ENCODE measurements around the gene RAB2B. TPM values are rescaled to one million over a fixed set of nuclear protein-coding genes. Genes with fewer than 3 reads are reported as not detected.

RAB2B gene
- 28.2 and 33.3 TPM in 2 replicates for total RNA-seq (2014; rRNA removed; shearing (Covaris generic))
- polyA plus RNA-seq (2014; cell fraction: nucleus; rRNA removed) = 25.3 and 27.5 TPM in 2 replicates

DNA sequence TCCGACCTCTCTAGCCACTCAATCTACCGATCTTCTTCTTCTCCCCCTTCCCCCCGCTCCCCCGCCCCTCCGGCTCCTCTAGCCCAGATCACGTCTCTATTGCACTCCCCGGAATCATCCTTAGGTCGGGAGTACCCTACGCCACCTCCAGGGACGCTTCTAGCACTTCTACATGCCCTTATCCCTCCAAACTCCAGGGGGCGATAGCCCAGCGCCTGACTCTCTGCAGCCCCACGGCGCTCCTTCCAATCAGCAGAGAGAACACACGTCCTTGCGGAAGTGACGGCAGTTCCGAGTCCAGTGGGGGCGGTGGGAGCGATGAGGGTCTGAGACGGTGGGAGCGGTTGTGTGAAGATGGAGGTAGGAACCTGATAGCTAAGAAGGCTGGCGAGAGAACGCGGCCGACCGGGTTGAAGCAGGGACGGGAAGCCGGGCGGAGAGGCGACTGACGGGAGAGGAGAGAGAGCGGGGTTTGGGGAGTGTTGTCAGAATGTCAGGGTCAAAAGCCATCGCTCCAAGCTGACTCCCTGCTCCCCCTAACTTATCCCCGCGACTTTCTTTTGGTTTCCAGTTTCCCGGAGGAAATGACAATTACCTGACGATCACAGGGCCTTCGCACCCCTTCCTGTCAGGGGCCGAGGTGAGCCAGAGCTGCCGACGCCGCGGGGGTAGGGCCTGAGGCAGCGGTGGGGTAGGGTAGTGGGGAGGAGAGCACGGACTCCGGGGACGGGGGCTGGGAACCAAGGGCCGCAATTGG lies at the start of gene RAB2B, which contains the start of gene TOX4:
RAB2B (minus strand) TSS at position 35 of the 757 bp plus-strand sequence. CDS start 87 bp downstream, outside the sequence.
TOX4 (plus strand) TSS at position 271 of the 757 bp plus-strand sequence; CDS start at position 355, 84 bp downstream.
- peak; percentile 99 for DNase-seq (ENCODE audit: extremely low read depth, low read depth)

DNA sequence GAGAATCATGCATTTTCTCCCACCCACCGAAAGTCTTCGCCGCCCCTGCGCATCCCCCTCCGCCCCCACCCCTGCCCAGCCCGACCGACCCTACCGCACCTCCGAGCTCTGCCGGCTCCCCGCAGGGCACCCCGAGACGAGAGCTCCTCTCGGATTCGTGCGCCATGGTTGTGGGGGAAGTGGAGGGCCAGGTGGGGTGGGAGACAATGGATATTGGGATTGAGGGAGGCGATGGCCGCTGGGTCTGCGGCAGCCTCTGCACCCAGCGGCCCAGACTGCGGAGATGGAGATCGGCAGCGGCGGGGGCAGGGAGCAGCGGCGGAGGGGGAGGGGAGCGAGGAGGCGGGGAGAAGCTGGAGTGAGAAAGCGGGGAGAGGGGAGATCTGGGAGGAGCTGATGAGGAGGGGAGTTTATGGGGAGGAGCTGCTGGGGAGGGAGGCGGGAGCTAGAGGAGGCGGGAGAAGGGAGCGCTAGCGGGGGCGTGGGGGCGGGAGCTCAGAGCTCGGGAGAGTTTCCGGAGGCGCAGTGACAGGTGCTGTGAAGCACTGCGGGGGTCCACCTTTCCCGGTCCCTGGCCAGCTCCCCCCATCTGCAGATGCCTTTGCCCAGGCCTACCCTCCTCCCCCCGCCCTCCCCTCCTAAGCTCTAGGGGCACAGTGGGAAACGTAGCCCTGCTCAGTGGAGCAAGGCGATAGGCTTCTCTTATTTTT lies 49.4 kb upstream of the RAB2B start, which contains the start of gene SALL2:
SALL2 (minus strand) TSS at position 385 of the 710 bp plus-strand sequence; CDS start at position 166, 219 bp downstream.
- DNase-seq (ENCODE audit: extremely low read depth, low read depth) = no peak

DNA sequence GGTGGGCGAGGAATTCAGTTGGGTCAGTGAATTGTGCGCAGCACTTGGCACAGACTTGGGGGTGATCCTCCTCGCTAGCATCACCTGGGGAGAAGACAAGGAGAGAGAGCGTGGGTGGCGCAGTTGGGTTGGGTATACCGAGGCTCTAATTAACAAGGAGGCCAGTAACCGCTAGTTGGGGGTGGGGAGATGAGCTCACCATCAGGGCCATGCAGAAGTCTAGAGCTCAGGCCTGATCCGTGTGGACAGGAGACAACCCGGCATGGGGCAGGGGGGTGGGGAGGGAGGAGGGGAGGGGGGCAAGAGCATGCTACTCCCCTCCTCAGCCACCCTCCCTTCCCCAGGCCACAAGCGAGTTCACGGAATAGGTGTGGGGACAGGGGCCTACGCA lies 48.8 kb upstream of the RAB2B start:
- DNase-seq (ENCODE audit: extremely low read depth, low read depth) = no peak

DNA sequence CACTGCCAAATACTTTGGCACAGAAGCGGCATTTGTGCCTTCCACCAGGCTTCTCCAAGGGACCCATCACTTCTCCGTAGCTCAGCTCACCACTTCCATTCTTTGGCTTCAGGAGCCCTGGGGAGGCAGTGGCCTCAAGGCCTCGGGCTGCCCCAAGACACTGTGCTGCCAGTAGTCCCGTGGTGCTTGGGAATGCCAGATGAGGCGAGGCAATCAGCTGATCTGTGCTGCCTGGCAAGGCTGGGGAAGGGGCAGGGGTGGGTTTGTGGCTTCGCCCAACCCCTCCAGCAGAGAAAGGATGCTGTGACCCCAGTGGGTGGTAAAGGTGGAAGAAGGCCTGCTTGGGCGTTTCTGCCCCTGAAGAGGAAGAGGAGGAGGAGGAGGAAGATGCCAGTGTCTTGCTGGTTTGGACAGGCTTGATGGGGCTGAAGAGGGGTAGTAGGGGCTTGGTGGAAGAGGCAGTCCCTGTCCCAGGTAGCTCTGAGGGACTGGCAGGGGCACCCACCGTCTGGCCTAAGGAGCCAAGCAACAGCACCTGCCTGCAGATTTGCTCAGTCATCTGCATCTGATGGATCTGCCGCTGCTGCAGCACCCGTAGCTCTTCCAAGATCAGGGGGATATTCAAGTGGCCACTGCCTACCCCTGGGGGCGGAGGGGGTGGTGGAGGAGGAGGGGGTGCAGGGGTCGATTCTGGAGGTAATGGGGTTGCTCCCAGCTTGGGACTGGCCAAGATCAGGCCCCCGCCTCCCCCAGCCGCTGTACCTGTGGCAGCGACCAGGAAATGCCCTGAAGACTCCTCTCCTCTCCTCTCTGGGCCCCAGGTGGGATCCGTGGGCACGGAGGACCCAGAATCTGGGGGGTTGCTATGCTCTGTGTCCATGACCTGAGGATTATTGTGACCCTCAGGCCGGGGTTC lies 48.1 kb upstream of the RAB2B start:
- no peak for DNase-seq (ENCODE audit: extremely low read depth, low read depth)

DNA sequence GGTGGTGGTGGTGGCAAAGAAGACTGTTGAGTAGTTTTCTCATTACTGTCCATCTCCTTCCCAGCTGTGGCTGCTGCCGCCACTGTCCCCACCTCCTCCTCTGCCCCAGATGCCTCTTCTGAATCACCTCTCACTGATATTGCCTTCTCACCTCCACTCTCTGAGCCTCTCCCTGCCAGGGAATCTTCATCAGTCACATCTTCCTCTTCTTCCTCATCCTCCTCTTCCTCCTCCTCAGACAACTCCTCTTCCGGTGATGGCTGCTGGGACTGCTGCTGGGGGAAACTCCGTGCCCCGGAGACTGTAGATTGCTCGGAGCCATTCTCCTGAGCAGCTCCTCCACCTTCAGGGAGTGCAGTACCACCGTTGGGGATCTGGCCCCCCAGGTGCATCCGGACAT lies 46.4 kb upstream of the RAB2B start:
- no peak for DNase-seq (ENCODE audit: extremely low read depth, low read depth)

DNA sequence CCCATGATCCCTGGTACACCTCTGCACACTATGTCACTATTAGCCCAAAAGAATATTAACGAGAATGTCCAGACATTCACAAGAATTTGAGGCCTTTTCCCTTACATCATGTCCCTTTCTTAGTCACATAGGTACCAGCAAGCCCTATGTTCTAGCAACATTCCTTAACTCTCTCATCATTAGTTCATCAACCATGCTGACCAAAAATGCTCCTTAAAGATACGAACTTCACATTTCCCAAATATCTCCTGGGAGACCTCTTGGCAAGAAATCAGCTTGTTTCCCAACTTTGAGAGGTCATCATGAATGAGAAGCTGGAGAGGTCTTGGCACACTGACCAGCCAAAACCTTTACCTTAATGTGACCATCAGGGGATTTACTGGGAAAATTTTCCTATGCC lies 44.7 kb upstream of the RAB2B start:
- no peak for DNase-seq (ENCODE audit: extremely low read depth, low read depth)

DNA sequence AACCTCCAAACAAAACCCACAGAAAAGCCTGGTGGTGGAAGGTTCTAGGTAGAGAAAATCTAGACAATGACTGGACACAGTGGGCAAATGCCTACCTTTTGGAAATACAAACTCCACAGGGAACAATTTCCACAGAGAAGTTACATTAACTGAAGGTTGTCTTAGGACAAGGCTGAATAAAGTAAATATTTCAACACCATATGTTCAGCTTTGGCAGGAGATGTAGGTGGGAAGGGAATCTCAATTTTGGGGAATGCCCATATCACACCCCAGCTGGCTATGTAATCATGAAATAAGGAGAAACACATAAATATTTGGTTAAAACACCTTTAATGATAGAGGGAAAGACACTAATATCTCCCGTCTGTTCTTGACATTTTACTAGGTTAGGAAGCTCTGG lies 44.0 kb upstream of the RAB2B start:
- DNase-seq (ENCODE audit: extremely low read depth, low read depth) = no peak

DNA sequence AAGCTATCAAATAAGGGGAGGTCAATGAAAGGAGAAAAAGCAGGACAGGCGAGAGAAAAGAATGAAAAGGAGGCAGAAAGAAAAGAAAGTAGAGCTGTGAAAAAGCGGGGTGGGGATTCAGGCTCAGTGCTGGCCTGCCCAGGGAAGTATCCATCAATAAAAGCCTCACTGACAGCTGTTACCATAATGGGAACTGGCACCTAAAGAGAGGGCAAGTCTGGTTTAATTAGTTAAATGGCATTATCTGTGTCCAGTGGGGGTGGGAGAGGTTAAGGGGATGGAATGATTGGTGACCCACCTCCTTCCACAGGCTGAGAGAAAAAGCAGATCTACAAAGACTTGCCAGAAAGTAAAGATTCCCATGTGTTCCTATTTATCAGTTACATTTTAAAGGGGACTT lies 42.0 kb upstream of the RAB2B start:
- no peak for DNase-seq (ENCODE audit: extremely low read depth, low read depth)

DNA sequence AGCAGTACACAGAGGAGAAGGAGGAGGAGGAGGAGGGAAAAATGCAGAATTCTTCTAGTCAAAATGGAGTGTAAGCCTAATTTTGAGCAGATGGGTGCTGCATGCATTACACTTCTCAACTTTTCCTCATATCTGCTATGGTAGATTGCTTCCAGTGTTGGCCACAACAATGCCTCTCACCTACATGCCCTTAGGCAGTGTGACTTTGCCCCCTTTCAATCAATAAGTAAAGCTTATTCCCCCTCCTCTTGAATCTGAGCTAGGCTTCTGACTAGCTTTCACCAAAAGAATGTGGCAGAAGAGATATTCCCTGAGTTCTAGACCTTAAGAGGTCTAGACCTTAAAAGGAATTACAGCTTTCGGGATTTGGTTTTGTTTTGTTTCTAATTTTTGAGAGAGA lies 37.6 kb upstream of the RAB2B start:
- no peak for DNase-seq (ENCODE audit: extremely low read depth, low read depth)

DNA sequence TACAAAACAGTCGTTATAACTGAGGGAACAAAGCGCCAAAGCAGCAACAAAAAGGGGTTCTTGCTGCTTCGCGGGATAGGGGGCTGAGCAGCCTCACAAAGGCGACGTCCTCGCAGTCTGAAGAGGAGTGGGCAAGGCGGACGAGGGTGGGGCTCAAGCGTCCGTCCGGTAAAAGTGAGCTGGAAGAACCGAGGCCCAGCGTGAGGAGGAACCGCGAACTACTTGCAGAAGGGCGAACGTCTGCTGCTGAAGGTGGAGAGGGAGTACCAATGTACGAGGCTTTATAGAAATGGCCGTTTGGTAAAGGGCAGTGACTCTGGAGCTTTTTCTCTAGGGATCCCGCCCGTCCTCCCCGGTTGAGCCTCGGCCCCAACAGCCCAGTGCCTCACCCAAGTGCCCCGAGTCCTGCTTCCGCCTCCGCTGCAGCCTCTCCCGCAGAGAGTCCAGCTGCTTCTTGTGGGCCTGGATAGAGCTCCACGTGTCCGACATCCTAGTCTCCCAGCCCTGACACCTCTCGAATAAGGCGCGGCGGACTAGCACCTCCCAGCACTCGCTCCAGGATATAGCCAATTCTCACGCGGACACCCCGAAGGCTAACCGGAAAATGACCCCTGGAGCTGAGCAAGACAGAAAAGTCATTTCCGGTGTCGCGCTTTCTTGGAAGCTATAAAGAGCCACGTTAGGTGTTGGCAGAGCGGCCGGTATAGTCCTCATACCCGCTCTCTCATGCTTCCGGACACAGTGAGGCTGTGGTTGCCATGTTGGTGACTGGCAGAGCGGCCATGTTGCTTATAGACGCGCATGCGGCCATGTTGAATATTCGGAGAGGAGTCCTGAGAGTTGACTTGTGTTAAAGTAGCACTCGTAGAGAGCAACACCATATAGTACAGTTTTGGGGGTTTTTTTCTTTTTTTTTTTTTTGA lies 34.2 kb upstream of the RAB2B start, which contains the start of gene METTL3:
METTL3 (minus strand) TSS at position 606 of the 923 bp plus-strand sequence; CDS start at position 489, 117 bp downstream.
- DNase-seq (ENCODE audit: extremely low read depth, low read depth) = peak; percentile 99

DNA sequence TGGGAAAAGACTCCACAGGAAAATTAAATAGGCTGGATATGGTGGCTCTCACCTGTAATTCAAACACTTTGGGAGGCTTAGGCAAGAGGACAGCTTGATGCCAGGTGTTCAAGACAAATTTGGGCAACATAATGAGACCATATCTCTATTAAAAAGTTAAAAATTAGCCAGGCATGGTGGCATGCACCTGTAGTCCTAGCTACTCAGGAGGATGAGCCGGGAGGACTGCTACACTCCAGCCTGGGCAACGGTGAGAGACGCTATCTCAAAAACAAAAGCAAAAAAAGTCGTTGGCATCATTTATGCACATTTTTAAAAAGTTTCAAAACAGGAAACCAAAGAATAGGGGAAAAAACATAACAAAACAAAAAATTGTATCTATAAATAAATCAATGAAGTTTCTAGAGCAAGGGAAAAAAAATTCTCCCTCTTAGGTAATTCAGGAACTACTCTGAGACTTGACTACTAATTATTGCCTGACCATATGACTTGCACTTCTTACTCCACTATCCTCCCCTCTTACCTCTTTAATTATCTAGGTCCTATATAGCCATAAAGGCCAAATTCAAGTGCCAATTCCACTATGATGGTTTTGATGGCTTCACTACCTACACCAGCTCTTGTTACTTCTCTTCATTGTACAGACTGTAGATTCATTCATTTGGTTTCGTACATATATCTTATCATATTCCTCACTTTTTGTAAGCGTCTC lies 32.8 kb upstream of the RAB2B start:
- no peak for DNase-seq (ENCODE audit: extremely low read depth, low read depth)

DNA sequence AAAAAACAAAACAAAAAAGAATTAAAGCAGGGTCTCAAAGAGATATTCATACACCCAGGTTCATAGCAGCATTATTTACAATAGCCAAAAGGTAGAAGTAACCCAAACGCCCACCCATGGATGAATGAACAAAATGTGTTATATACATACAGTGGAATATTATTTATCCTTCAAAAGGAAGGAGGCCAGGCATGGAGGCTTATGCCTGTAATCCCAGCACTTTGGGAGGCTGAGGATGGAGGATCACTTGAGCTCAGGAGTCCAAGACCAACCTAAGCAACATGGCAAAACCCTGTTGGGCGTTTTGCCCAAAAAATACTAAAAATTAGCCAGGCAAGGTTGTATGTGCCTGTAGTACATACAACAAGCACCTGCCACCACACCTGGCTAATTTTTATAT lies 29.8 kb upstream of the RAB2B start:
- no peak for DNase-seq (ENCODE audit: extremely low read depth, low read depth)

DNA sequence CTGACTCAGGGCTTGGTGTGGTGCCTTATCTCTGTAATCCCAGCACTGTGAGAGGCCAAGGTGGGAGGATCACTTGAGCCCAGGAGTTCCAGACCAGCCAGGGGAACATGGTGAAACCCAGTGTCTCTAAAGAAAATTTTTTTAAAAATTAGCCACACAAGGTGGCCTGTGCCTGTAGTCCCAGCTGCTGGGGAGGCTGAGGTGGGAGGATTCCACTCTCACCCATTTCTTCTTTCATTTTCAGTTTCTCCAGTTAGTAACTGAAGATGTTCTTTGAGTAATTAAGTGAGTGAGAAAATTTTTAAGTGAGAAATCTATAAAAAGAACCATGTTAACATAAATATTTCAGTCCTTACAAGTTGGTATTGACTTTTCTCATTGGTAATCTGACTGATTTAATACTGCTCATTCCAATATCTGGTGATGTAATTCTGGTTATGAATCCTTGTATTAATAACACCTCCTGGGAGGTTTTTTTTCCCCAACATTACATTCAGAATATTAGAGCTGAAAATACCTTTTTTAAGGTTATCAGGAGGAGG lies 28.3 kb upstream of the RAB2B start:
- DNase-seq (ENCODE audit: extremely low read depth, low read depth) = no peak

DNA sequence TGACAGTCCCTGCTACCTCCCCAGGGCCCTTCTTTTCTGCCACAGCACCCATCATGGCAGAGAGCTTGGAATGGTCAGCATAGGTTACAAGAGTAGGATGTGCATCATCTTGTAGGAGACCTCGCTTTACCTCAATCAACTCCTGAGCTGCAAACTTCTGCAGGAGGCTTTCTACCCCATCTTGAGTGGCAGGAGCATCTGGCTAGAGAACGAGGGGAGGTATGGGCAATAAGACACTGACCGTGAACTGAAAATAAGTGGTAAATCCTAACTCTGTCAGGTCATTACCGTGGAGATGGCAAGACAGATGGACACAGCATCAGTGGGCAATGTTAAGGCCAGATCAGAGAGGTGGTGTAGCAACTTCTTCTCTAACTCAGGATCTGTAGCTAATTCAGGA lies 26.6 kb upstream of the RAB2B start:
- no peak for DNase-seq (ENCODE audit: extremely low read depth, low read depth)

DNA sequence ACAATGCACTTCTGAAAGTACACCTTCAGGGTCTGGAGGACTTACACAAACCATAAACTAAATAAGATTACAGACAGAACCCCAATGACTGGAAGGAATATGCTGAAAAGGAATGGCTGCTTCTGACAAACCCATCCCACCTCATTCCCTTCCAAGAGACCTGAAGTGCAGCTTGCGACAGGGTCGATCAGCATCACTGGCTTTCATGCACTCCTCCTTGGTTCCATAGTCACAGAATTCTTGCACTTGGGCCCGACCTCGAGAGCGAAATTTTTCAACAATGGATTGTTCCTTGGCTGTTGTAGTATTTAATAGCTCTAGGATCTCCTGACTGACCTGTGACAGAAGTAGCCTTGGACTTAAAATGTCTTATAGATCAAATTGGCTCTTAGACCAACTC lies 24.8 kb upstream of the RAB2B start:
- no peak for DNase-seq (ENCODE audit: extremely low read depth, low read depth)

DNA sequence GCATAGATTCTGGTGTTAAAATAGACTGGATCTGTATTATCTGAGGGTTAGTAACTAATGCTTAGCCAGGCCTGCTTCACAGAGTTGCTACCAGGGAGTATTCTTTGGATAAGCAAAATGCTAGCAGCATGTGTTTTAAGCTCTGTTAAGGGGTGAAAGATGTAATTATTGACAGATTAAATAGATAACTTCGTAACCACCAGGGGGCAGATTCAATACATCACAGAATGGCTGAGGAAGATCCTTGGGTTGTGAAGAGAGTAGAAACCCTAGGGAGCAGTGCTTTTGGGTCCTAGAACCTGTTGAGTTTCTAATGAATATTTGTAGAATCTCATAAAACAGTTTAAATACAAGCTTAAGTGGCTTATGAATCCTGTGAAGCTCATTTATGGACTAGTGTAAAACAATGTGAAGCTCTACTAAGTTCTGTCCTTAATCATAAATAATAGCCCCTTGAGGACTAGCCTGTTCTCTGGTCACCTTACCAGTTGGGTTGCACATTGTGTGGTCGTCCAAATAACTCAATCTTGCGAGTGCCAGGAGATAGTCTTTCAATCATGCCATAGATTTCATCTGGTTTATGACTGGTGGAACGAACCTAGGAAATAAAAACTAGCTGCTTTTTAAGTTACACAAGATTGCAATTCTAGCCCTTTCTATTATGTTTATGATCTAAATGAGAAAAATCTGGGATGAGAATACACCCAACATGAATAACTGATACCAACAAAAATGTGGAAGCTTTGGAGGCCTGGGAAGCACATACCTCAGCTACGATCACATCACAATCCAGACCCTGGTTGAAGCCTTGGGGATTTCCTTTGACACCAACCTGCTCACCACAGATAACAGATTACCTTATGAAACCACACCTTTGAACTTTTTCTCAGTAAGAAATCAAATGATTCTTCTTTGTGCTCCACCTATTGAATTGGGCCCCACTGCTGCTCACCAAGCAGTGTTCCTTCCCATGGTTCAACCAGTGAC lies 22.1 kb upstream of the RAB2B start:
- DNase-seq (ENCODE audit: extremely low read depth, low read depth) = peak; percentile 43

DNA sequence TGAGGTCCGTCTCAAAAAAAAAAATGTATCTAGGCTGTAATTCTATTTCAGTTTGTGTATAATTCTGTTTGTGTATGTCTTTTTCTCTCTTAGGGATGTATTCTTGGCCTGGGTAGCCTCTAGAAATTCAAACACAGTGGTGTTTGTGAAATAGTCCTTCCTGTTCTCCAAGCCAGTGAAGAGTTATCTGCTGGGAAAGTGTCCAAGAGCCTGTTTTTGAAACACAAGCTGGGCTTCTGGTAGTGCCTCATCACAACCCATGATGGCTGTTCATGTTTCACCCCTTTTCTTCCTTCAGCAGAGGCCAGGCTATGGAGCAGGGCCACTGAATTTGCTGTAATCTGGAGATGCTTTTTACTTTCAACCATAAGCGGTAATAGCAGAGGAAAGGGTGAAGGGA lies 19.7 kb upstream of the RAB2B start:
- no peak for DNase-seq (ENCODE audit: extremely low read depth, low read depth)

Data from NCI-H460 (cell line).